Central memory CD8-positive, alpha-beta T cell (primary cell): ENCODE measurements around the gene BRD3.
A peak's percentile ranks its signal among the peaks of the same experiment; 100 is the strongest.

Experiments used
- ATAC-seq: fragments of 150-1000 bp; cut with Tn5 transposase; replicated peaks from 2 replicates; pipeline ENCODE4 v1.10.0; 2022; ENCODE audit warnings: mild to moderate bottlenecking, moderate FRiP score, moderate number of reproducible peaks; ENCODE audit not compliant: poor library complexity, severe bottlenecking; ENCODE audit errors: extremely low read depth
- DNase-seq, 2 donors: peaks; one replicate each; pipeline ENCODE4 v3.0.0; 2021; ENCODE audit warnings: low spot score in 2 of 2
- H3K27ac Mint-ChIP-seq: one replicate; pipeline ENCODE4 v1.8.0; 2022; ENCODE audit warnings: low read depth, mild to moderate bottlenecking, moderate library complexity, mixed read lengths
- H3K27me3 Mint-ChIP-seq: one replicate; pipeline ENCODE4 v1.8.0; 2022; ENCODE audit warnings: mixed read lengths
- H3K36me3 Mint-ChIP-seq: one replicate; pipeline ENCODE4 v1.8.0; 2022; ENCODE audit warnings: mild to moderate bottlenecking, moderate library complexity, mixed read lengths; ENCODE audit not compliant: insufficient read depth
- H3K4me1 Mint-ChIP-seq: one replicate; pipeline ENCODE4 v1.8.0; 2022; ENCODE audit warnings: mixed read lengths
- H3K4me3 Mint-ChIP-seq: one replicate; pipeline ENCODE4 v1.8.0; 2022; ENCODE audit warnings: mild to moderate bottlenecking, moderate library complexity, mixed read lengths
- H3K9me3 Mint-ChIP-seq: one replicate; pipeline ENCODE4 v1.8.0; 2022; ENCODE audit warnings: mixed read lengths

The BRD3 gene

DNA sequence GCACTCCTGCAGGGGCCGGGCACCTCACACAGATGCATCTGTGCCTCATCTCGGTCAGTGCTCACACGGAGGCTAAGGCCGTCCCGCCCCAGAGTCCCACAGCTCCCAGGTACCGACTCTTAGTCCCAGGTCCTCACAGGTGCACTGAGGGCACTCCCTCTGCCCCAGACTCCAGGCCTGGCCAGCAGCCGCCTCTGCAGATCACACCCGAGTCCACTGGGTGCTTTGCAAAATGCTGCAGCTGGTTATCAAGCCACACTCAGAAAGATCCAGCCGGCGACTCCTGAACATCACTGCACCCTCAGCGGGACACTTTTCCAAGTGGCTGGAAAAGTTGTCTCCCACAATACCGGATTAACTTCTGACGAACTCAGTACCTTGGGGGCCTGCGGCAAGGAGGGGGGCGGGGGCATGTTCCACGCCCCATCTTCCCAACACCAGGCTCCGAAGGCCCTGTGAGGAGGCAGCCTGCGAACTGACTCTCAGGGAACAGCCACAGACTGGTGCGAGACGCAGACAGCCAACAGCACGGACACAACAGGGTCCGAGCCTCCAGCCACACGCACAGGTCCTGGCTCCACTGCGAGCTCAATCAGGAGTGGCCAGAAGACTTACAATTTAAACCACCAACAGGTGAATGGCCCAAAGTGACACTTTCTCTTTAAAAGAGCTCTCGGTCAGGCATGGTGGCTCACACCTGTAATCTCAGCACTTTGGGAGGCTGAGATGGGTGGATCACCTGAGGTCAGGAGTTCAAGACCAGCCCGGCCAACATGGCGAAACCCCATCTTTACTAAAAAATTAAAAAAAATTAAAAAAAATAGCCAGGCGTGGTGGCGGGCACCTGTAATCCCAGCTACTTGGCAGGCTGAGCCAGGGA lies 4.0 kb downstream of the BRD3 start:
- no peak overlapping the region for H3K27ac Mint-ChIP-seq
- H3K4me3 Mint-ChIP-seq: peak overlapping the region; percentile 41
- DNase-seq: no peak
- peaks cover 57% of the 10 kb centered on the region for H3K4me1 Mint-ChIP-seq
- no peak for ATAC-seq
- peaks cover 12% of the 10 kb centered on the region for H3K36me3 Mint-ChIP-seq
- H3K9me3 Mint-ChIP-seq: no peaks in the 10 kb centered on the region
- no peaks in the 10 kb centered on the region for H3K27me3 Mint-ChIP-seq

- Mint-ChIP-seq H3K4me1 (peaks cover 62% of the 10 kb centered on the region), H3K27me3 (no peaks in the 10 kb centered on the region), H3K36me3 (peaks cover 10% of the 10 kb centered on the region), H3K27ac (no peak overlapping the region), H3K9me3 (no peaks in the 10 kb centered on the region), H3K4me3 (no peak overlapping the region)
- DNase-seq (no peak), ATAC-seq (no peak)
Measured at GRCh38 chr9:134063088-134063570, 4.7 kb downstream of the BRD3 start.

DNA sequence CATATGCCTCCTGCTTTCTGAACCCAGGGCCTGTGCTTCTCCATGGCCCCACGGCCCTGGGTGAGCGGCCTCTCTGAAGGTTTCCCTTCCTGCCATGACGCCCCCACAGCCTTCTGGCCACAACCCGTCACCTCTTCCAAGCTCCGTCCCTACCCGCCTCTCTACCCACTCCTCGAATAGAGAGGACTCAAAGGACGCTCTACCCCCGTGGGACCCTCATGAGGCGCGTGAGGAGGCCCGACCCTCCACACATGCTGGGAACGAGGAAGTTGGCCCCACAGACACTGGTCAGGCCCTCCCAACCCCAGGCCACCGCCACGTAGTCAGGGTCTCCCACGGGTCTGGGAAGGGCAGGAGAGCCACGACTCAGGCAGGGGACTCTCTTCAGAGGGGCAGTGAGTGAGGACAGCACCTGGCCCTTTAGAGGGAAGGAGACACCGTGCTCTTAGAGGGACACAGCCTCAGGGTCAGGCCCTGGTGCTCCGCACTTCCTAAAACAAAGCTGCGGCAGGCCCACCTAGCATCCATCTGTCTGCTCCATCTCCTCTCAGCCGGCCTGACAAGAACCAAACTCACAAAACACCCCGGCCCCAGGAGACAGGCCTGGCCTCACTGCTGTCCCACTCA lies 5.3 kb downstream of the BRD3 start:
- ATAC-seq: no peak
- no peak overlapping the region for H3K27ac Mint-ChIP-seq

DNA sequence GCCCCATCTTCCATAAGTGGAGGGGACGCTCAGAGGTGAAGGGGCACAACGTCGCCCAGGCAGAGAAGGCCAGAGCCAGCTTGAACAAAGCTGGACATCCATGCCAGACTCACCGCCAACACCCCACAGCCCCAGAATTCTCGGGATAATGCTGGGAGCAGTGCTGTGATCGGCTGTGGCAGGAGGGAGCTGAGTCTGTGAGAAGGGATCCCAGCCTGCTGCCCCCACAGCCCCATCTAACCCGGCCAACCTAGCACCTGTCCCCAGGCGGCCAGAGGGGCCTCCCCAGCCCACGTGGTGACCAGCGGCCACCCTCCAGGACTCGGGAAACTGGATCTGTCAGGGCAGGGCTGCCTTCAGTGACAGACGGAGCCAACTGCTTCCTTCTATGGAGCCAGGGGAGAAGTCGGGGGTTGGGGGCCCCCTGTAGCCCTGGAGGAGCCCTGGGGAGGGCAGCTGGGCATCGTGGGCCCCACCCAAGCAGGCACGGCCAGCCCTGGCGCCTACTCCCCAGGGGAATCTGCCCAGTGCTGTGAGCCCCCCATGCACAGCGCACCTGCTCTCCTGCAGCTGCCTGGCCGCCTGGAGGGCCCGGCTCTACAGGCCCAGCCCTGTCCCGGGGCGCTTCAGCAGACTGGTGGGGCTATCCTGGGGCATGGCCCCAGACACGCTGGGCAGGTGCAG lies 6.0 kb downstream of the BRD3 start:
- ATAC-seq (no peak), DNase-seq (no peak)
- Mint-ChIP-seq H3K36me3 (peaks cover 10% of the 10 kb centered on the region), H3K9me3 (no peaks in the 10 kb centered on the region), H3K27me3 (no peaks in the 10 kb centered on the region), H3K27ac (no peak overlapping the region), H3K4me1 (peaks cover 69% of the 10 kb centered on the region), H3K4me3 (no peak overlapping the region)

More for the DNA sequence above, 5.3 kb downstream of the BRD3 start:
- H3K27me3 Mint-ChIP-seq: no peaks in the 10 kb centered on the region
- no peak for DNase-seq
- no peaks in the 10 kb centered on the region for H3K9me3 Mint-ChIP-seq
- H3K4me3 Mint-ChIP-seq: no peak overlapping the region
- H3K4me1 Mint-ChIP-seq: peaks cover 62% of the 10 kb centered on the region
- H3K36me3 Mint-ChIP-seq: peaks cover 10% of the 10 kb centered on the region

GRCh38 chr9:134061019-134061687 lies 6.7 kb downstream of the BRD3 start:
- Mint-ChIP-seq H3K4me1 (peaks cover 69% of the 10 kb centered on the region), H3K27ac (no peak overlapping the region), H3K4me3 (no peak overlapping the region), H3K27me3 (no peaks in the 10 kb centered on the region), H3K36me3 (peaks cover 8% of the 10 kb centered on the region), H3K9me3 (no peaks in the 10 kb centered on the region)
- DNase-seq: no peak
- ATAC-seq: no peak

DNA sequence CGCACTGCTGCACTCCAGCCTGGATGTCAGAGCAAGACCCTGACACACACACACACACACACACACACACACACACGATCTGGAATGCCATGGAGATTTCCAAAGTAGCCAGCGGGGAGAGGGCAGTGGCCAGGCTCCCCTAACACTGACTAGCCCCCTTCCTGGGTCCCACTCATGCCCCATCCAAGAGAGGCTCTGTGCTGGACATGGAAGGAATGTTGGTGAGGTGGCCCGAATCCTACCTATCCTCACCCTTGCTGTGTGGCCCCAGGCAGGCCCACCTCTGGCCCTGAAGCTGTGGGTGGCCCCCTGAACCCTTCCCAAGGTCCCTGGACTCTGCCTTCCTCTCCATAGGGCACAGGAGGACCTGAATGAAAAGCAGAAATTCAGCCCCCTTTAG lies 7.3 kb downstream of the BRD3 start:
- peaks cover 65% of the 10 kb centered on the region for H3K4me1 Mint-ChIP-seq
- peaks cover 5% of the 10 kb centered on the region for H3K36me3 Mint-ChIP-seq
- peak overlapping the region; percentile 29 for H3K27ac Mint-ChIP-seq
- H3K27me3 Mint-ChIP-seq: no peaks in the 10 kb centered on the region
- DNase-seq: no peak
- ATAC-seq: no peak
- H3K4me3 Mint-ChIP-seq: no peak overlapping the region
- no peaks in the 10 kb centered on the region for H3K9me3 Mint-ChIP-seq

- peaks cover 7% of the 10 kb centered on the region for H3K36me3 Mint-ChIP-seq
- ATAC-seq (no peak), DNase-seq (no peak)
- no peaks in the 10 kb centered on the region for H3K9me3 Mint-ChIP-seq
- H3K27me3 Mint-ChIP-seq: no peaks in the 10 kb centered on the region
- H3K4me1 Mint-ChIP-seq: peaks cover 58% of the 10 kb centered on the region
- peak overlapping the region; percentile 29 for H3K27ac Mint-ChIP-seq
- peak overlapping the region; percentile 3 for H3K4me3 Mint-ChIP-seq
Measured at GRCh38 chr9:134059661-134060395, 8.0 kb downstream of the BRD3 start.

- Mint-ChIP-seq H3K27ac (no peak overlapping the region), H3K27me3 (no peaks in the 10 kb centered on the region), H3K9me3 (no peaks in the 10 kb centered on the region), H3K36me3 (peaks cover 7% of the 10 kb centered on the region), H3K4me3 (no peak overlapping the region), H3K4me1 (peaks cover 54% of the 10 kb centered on the region)
- no peak for DNase-seq
- ATAC-seq: no peak
Measured at GRCh38 chr9:134059188-134059641, 8.6 kb downstream of the BRD3 start.

DNA sequence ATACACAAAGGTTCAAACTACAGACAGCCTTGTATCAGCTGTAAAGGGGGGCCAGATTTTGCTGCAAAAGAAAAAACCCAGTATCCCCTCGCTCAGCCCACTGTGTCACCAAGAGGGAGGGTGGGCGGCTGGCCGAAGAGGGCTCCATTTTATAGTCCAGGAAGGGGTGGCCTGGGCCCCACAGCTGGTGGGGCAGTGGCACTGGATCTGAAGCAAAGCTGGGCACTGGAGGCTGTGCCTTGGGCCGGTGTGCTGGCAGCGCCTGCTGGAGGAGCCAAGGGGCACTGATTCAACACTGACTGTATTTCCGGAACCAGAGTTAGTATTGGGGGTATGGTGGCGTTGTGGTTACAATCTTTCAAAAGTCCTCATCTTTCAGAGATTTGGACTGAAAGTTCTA lies 9.1 kb downstream of the BRD3 start:
- Mint-ChIP-seq H3K36me3 (peaks cover 7% of the 10 kb centered on the region), H3K27ac (no peak overlapping the region), H3K27me3 (no peaks in the 10 kb centered on the region), H3K4me3 (no peak overlapping the region), H3K9me3 (no peaks in the 10 kb centered on the region), H3K4me1 (peaks cover 53% of the 10 kb centered on the region)
- ATAC-seq (no peak), DNase-seq (no peak)

- H3K9me3 Mint-ChIP-seq: no peaks in the 10 kb centered on the region
- H3K27me3 Mint-ChIP-seq: no peaks in the 10 kb centered on the region
- DNase-seq (no peak), ATAC-seq (no peak)
- H3K27ac Mint-ChIP-seq: no peak overlapping the region
- peaks cover 7% of the 10 kb centered on the region for H3K36me3 Mint-ChIP-seq
- no peak overlapping the region for H3K4me3 Mint-ChIP-seq
- H3K4me1 Mint-ChIP-seq: peaks cover 46% of the 10 kb centered on the region
Measured at GRCh38 chr9:134057751-134058701, 9.8 kb downstream of the BRD3 start.

GRCh38 chr9:134057307-134057657 lies 10.5 kb downstream of the BRD3 start:
- H3K4me1 Mint-ChIP-seq: peaks cover 40% of the 10 kb centered on the region

More at GRCh38 chr9:134057307-134057657, 10.5 kb downstream of the BRD3 start:
- Mint-ChIP-seq H3K27ac (no peak overlapping the region), H3K9me3 (no peaks in the 10 kb centered on the region), H3K4me3 (no peak overlapping the region), H3K36me3 (peaks cover 12% of the 10 kb centered on the region), H3K27me3 (no peaks in the 10 kb centered on the region)
- no peak for ATAC-seq
- no peak for DNase-seq
